PC-3 (cell line): ENCODE results near the gene BDKRB1. TPM values are rescaled to one million over a fixed set of nuclear protein-coding genes. Genes with fewer than 3 reads are reported as not detected.

ENCODE experiments used
- ATAC-seq: fragments of 200-7000 bp; cut with Tn5 transposase; 2 replicates; pipeline ENCODE4 v1.9.1; 2020; ENCODE audit warnings: mild to moderate bottlenecking, moderate library complexity
- BruUV-seq: library from RNA; stranded (reverse); fragments of 400-500 nt; replicated peaks from 2 replicates; lab custom pipeline; 2021; lab: Mats Ljungman, UMichigan
- CTCF ChIA-PET: fragments of 300-600 bp; sonication (Branson Sonifier 250); formaldehyde crosslinking; loops from one replicate; lab custom pipeline; 2022; ENCODE audit warnings: antibody characterized with exemption; lab: Charles Lee
- POLR2A ChIA-PET: fragments of 300-600 bp; sonication (Branson Sonifier 250); formaldehyde crosslinking; loops from one replicate; lab custom pipeline; 2022; ENCODE audit warnings: antibody characterized with exemption; ENCODE audit not compliant: unreplicated experiment; lab: Charles Lee
- DNase-seq: peaks from one replicate; pipeline ENCODE4 v3.0.0-alpha.2; 2015
- H2AFZ ChIP-seq: fragments of 300-600 bp; sonication (generic); 2 replicates; pipeline ENCODE4 v1.6.0; 2016; ENCODE audit warnings: antibody characterized with exemption, low read length
- H3F3A ChIP-seq: fragments of 300-600 bp; sonication (generic); one replicate; pipeline ENCODE4 v1.6.0; 2017; ENCODE audit warnings: antibody characterized with exemption, low read length, control low read depth, mild to moderate bottlenecking; ENCODE audit not compliant: unreplicated experiment
- H3K27ac ChIP-seq: fragments of 300-600 bp; sonication (generic); 2 replicates; pipeline ENCODE4 v1.5.1; 2016; ENCODE audit warnings: mild to moderate bottlenecking, low read length
- H3K27me3 ChIP-seq: fragments of 300-600 bp; sonication (generic); 2 replicates; pipeline ENCODE4 v1.6.1; 2016; ENCODE audit warnings: low read length, mixed read lengths
- H3K36me3 ChIP-seq: fragments of 300-600 bp; sonication (generic); 2 replicates; pipeline ENCODE4 v1.6.1; 2016; ENCODE audit warnings: low read depth, mixed run types, low read length, mixed read lengths
- H3K4me1 ChIP-seq: fragments of 300-600 bp; sonication (generic); 2 replicates; pipeline ENCODE4 v1.5.1; 2016; ENCODE audit warnings: low read length; ENCODE audit not compliant: insufficient read depth
- H3K4me2 ChIP-seq: fragments of 300-600 bp; sonication (generic); 2 replicates; pipeline ENCODE4 v1.6.0; 2016; ENCODE audit warnings: low read length
- H3K4me3 ChIP-seq: fragments of 300-600 bp; sonication (generic); 2 replicates; pipeline ENCODE4 v1.5.1; 2016; ENCODE audit warnings: mild to moderate bottlenecking, low read length, mixed read lengths
- H3K79me2 ChIP-seq: fragments of 300-600 bp; sonication (generic); 2 replicates; pipeline ENCODE4 v1.6.1; 2017; ENCODE audit warnings: low read length, mixed read lengths
- H3K9ac ChIP-seq: fragments of 300-600 bp; sonication (generic); 2 replicates; pipeline ENCODE4 v1.6.0; 2016; ENCODE audit warnings: mild to moderate bottlenecking, low read length
- H3K9me2 ChIP-seq: fragments of 300-600 bp; sonication (generic); replicated peaks from 2 replicates; pipeline ENCODE4 v1.6.1; 2016; ENCODE audit warnings: mixed run types, low read length, mixed read lengths
- H3K9me3 ChIP-seq: fragments of 300-600 bp; sonication (generic); 2 replicates; pipeline ENCODE4 v1.6.1; 2016; ENCODE audit warnings: low read length, mixed read lengths
- H4K20me1 ChIP-seq: fragments of 300-600 bp; sonication (generic); 2 replicates; pipeline ENCODE4 v1.6.1; 2016; ENCODE audit warnings: low read length, mixed read lengths
- CTCF ChIP-seq: fragments of 300-600 bp; sonication (generic); conservative IDR thresholded peaks from 2 replicates; pipeline ENCODE4 v1.5.1; 2017; ENCODE audit warnings: antibody characterized with exemption, low read depth, mild to moderate bottlenecking, low read length
- EZH2 ChIP-seq: fragments of 300-600 bp; sonication (generic); IDR thresholded peaks from one replicate; pipeline ENCODE4 v1.6.1; 2017; ENCODE audit warnings: antibody characterized with exemption, mild to moderate bottlenecking, low read length; ENCODE audit not compliant: unreplicated experiment
- EZH2phosphoT487 ChIP-seq: fragments of 300-600 bp; sonication (generic); IDR thresholded peaks from 2 replicates; pipeline ENCODE4 v1.6.1; 2018; ENCODE audit warnings: mild to moderate bottlenecking, antibody characterized with exemption, low read length, borderline replicate concordance
- intact Hi-C: fragments of 100-400 bp; cut with micrococcal nuclease; formaldehyde crosslinking; loops from 2 replicates; pipeline ENCODE4 v1.9.0; 2023
- total RNA-seq: library from RNA; depleted of rRNA; stranded (reverse); fragments of >200 nt; gene quantifications from 2 replicates; pipeline ENCODE4 v1.2.3, GENCODE V29; 2014

BDKRB1 gene
- total RNA-seq, 1 experiment from 2014 or later: 0.69 TPM

GRCh38 chr14:96256407-96256806 is 397 bp downstream of the BDKRB1 start:
- peaks cover 17% of the 10 kb centered on the region for H3K27me3 ChIP-seq
- no peak for TF ChIP-seq CTCF
- TF ChIP-seq EZH2phosphoT487: no peak
- TF ChIP-seq EZH2: no peak
- no peak overlapping the region for H3K27ac ChIP-seq
- no peak overlapping the region for H3K4me3 ChIP-seq
- ATAC-seq (no peak), DNase-seq (no peak)
- ChIA-PET POLR2A (no interaction called here), CTCF (interaction anchor here (0.6 kb wide), 2 partner anchors 17 to 157 kb away, joined by 3 read pairs; no protein-coding TSS in a partner anchor)
- intact Hi-C loops: no loop called here
- H4K20me1 ChIP-seq: no peaks in the 10 kb centered on the region
- no peaks in the 10 kb centered on the region for H3K9me3 ChIP-seq
- H3K9ac ChIP-seq: no peak overlapping the region
- H3K79me2 ChIP-seq: no peaks in the 10 kb centered on the region
- 0 out of 2 replicates have a peak, but pooled peaks cover 7% of the 10 kb centered on the region for H3K4me1 ChIP-seq
- H3K4me2 ChIP-seq: no peak overlapping the region
- H3K36me3 ChIP-seq: no peaks in the 10 kb centered on the region
- H3K9me2 ChIP-seq: no peaks in the 10 kb centered on the region
- no peak overlapping the region for H2AFZ ChIP-seq
- no peaks in the 10 kb centered on the region for H3F3A ChIP-seq
- no TSS peak for BruUV-seq

- intact Hi-C loops: no loop called here
- no peaks in the 10 kb centered on the region for H4K20me1 ChIP-seq
- POLR2A ChIA-PET: no interaction called here
These were observed 1.0 kb downstream of the BDKRB1 start for GRCh38 chr14:96257056-96257455.

More at GRCh38 chr14:96257056-96257455, 1.0 kb downstream of the BDKRB1 start:
- BruUV-seq: no TSS peak
- H3K4me1 ChIP-seq: 0 out of 2 replicates have a peak, but pooled peaks cover 7% of the 10 kb centered on the region
- H3K27me3 ChIP-seq: peaks cover 17% of the 10 kb centered on the region
- CTCF ChIA-PET: no interaction called here
- no peak overlapping the region for H3K9ac ChIP-seq
- no peaks in the 10 kb centered on the region for H3K9me2 ChIP-seq
- H3K4me3 ChIP-seq: no peak overlapping the region
- no peak overlapping the region for H2AFZ ChIP-seq
- H3K79me2 ChIP-seq: no peaks in the 10 kb centered on the region
- H3K36me3 ChIP-seq: no peaks in the 10 kb centered on the region
- no peaks in the 10 kb centered on the region for H3F3A ChIP-seq
- DNase-seq (no peak), ATAC-seq (no peak)
- H3K27ac ChIP-seq: no peak overlapping the region
- no peak overlapping the region for H3K4me2 ChIP-seq
- no peak for TF ChIP-seq EZH2phosphoT487
- TF ChIP-seq CTCF: no peak
- TF ChIP-seq EZH2: no peak
- H3K9me3 ChIP-seq: no peaks in the 10 kb centered on the region
